Measurements from ENCODE around the gene TTLL11. TPM values are rescaled to one million over a fixed set of nuclear protein-coding genes. Genes with fewer than 3 reads are reported as not detected.
A peak's percentile ranks its signal among the peaks of the same experiment; 100 is the strongest.

Gene TTLL11
- total and polyA plus RNA-seq, 2 of the 8 experiments (the other 6 are each of a cell fraction or from before 2014, with no cell fraction given), result 0.56 to 0.80 TPM

GRCh38 chr9:122129969-122130368 is 36.9 kb upstream of the TTLL11 start:
- no peak overlapping the region for H3K9ac ChIP-seq (replicated peaks in 1 of 4; ENCODE audit: extremely low read depth in 1 of 4, low read depth in 3 of 4, low read length in 3 of 4)
- H2BK15ac ChIP-seq (ENCODE audit: low read length), result no peak overlapping the region
- no peak overlapping the region for H3K27ac ChIP-seq (ENCODE audit: low read depth, low read length)
- no peak overlapping the region for H3K14ac ChIP-seq (ENCODE audit: insufficient read length)
- H3K4ac ChIP-seq (replicated peaks; ENCODE audit: insufficient read length, low read depth, low read length), result no peak overlapping the region
- H4K91ac ChIP-seq (replicated peaks; ENCODE audit: insufficient read length, low read length), result no peak overlapping the region
- H2AK5ac ChIP-seq (ENCODE audit: low read depth, low read length), result peak overlapping the region; percentile 79; the same call in 1 of the 2 replicates
- TF ChIP-seq SP2 (IDR thresholded peaks at IDR 0.05; ENCODE audit: low read length) (no peak), JUND (IDR thresholded peaks at IDR 0.05; ENCODE audit: low read length) (no peak), TEAD4 (IDR thresholded peaks at IDR 0.05; ENCODE audit: low read depth, low read length) (no peak), TCF12 (IDR thresholded peaks at IDR 0.05; ENCODE audit: low read depth, low read length) (no peak), PHF8 (conservative IDR thresholded peaks at IDR 0.05; ENCODE audit: low read depth, low read length) (no peak), CBX8 (IDR thresholded peaks at IDR 0.05; ENCODE audit: borderline replicate concordance, low read depth, low read length) (no peak), SIN3A (conservative IDR thresholded peaks at IDR 0.05 in 1 of 2, IDR thresholded peaks at IDR 0.05 in 1 of 2; ENCODE audit: low read depth in 1 of 2, low read length in 2 of 2) (no peak), POU5F1 (IDR thresholded peaks at IDR 0.05; ENCODE audit: low read depth, low read length) (no peak), EZH2 (IDR thresholded peaks at IDR 0.05; ENCODE audit: low read depth, low read length, severe bottlenecking) (no peak), ATF2 (IDR thresholded peaks at IDR 0.05; ENCODE audit: low read length) (no peak), HDAC2 (IDR thresholded peaks at IDR 0.05; ENCODE audit: borderline replicate concordance in 1 of 2, low read depth in 2 of 2, low read length in 2 of 2) (no peak), TAF7 (optimal IDR thresholded peaks at IDR 0.05; ENCODE audit: borderline replicate concordance, low read depth, low read length) (no peak)
- no peak overlapping the region for H3K4me3 ChIP-seq (ENCODE audit: extremely low read depth in 1 of 4, insufficient read depth in 2 of 4, low read depth in 3 of 4, low read length in 4 of 4)
- ChIA-PET CTCF (ENCODE audit: partially characterized antibody) (interaction anchor here (0.6 to 15.6 kb wide), 8 partner anchors 7 to 215 kb away, joined by 3 to 544 read pairs (median 5); partner anchors contain the start of genes MORN5, NDUFA8 and TTLL11), POLR2A (ENCODE audit: partially characterized antibody) (interaction anchor here (1.2 to 1.8 kb wide), 2 partner anchors 14 to 241 kb away, joined by 3 read pairs; partner anchors contain the start of gene PTGS1)
- H3K27me3 ChIP-seq (replicated peaks in 1 of 4; ENCODE audit: control insufficient read depth in 3 of 4, extremely low read depth in 1 of 4, insufficient read depth in 3 of 4, low read length in 3 of 4), result peaks cover 9 to 31% (median 27%) of the 10 kb centered on the region in 4 experiments
- peaks cover 8% of the 10 kb centered on the region; the same call in 1 of the 2 replicates for H3K23me2 ChIP-seq (ENCODE audit: low read depth, low read length)
- H2BK12ac ChIP-seq (ENCODE audit: low read depth, low read length), result no peak overlapping the region
- no peaks in the 10 kb centered on the region for H3K36me3 ChIP-seq (ENCODE audit: control insufficient read depth in 2 of 4, insufficient read depth in 4 of 4, low read length in 3 of 4)
- H2AFZ ChIP-seq (ENCODE audit: low read length), result no peak overlapping the region
- H4K5ac ChIP-seq (ENCODE audit: insufficient read length, low read depth, low read length), result no peak overlapping the region
- no peak overlapping the region for H3K18ac ChIP-seq (ENCODE audit: extremely low read depth, low read length)
- H2BK5ac ChIP-seq (ENCODE audit: low read depth, low read length), result no peak overlapping the region
- FAIRE-seq (no peak), DNase-seq (ENCODE audit: low read depth in 1 of 2, low spot score in 2 of 2) (no peak)
- H4K8ac ChIP-seq (ENCODE audit: extremely low read depth, insufficient read depth, low read length), result no peak overlapping the region
- peaks cover 13 to 25% (median 21%) of the 10 kb centered on the region in 4 experiments for H3K4me1 ChIP-seq (replicated peaks in 1 of 4; ENCODE audit: control insufficient read depth in 3 of 4, insufficient read depth in 4 of 4, low read length in 3 of 4)
- no peak overlapping the region for H2BK120ac ChIP-seq (replicated peaks; ENCODE audit: low read depth, low read length)
- no peaks in the 10 kb centered on the region for H3K9me3 ChIP-seq (ENCODE audit: insufficient read depth in 2 of 2, low read depth in 1 of 2, low read length in 1 of 2)
- H3K23ac ChIP-seq (ENCODE audit: insufficient read length), result no peak overlapping the region
- H2BK20ac ChIP-seq (ENCODE audit: low read length), result no peak overlapping the region
- no peaks in the 10 kb centered on the region for H3K79me2 ChIP-seq (ENCODE audit: control insufficient read depth in 1 of 2, insufficient read depth in 2 of 2, low read length in 2 of 2)
- H4K20me1 ChIP-seq (replicated peaks in 1 of 2; ENCODE audit: control insufficient read depth in 1 of 2, insufficient read depth in 2 of 2, low read length in 2 of 2), result peaks cover 0 to 1% of the 10 kb centered on the region in 2 experiments
- no peak overlapping the region for H3K56ac ChIP-seq (replicated peaks; ENCODE audit: insufficient read length, low read depth, low read length)
- 77% methylated on average over 2 of the region's 2 CpGs; no CpG with 5 or more reads in 1 of the 2 experiments for WGBS, 2 experiments (ENCODE audit: extremely low coverage in 1 of 2, insufficient coverage in 1 of 2, insufficient read length in 1 of 2, insufficient replicate concordance in 2 of 2, low coverage in 1 of 2, low lambda C conversion rate in 2 of 2, missing lambda C conversion rate in 1 of 2)
- no peaks in the 10 kb centered on the region for H3K79me1 ChIP-seq (ENCODE audit: low read depth, low read length)
- no peak overlapping the region for H3K4me2 ChIP-seq (ENCODE audit: insufficient read depth in 1 of 2, low read depth in 2 of 2, low read length in 2 of 2)

All from H1 (cell line).